GM18907 (cell line): ENCODE measurements around the gene FGG.

ENCODE experiments used
- ATAC-seq: cut with Tn5 transposase; IDR thresholded peaks from one replicate; pipeline ENCODE4 v1.9.1; 2021; ENCODE audit warnings: mild to moderate bottlenecking, moderate library complexity; ENCODE audit not compliant: unreplicated experiment

Gene FGG

DNA sequence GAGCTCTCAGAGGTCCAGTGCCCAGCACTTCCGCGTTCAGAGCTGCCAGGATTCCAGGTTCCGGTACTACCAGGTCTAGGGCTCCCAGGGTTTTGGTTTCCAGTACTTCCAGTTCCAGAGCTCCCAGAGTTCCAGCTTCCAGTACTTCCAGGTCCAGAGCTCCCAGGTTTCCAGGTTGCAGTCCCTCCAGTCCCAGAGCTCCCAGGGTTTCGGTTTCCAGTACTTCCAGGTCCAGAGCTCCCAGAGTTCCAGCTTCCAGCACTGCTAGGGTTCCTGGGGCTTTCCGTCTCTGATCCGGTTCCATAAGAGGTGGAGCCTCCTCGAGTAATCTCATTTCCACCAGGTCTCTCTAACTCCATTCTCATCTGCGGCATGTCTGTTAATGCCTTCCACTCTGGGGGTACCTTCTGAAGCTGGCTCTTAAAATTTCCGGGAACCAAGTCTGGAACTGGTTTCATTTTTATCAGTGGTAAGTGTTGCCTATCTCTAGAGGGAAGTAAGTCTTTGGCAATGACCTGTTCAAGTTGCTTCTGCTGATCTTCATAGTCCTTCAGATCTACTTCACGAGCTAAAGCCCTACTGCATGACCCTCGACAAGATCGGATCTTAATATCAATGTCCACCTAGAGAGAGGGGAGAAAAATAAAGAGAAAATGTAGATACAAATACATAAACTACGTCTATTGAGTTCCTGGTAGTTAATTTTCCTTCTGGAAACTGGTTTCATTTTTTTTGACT lies 26.0 kb downstream of the FGG start:
- no peak for ATAC-seq

DNA sequence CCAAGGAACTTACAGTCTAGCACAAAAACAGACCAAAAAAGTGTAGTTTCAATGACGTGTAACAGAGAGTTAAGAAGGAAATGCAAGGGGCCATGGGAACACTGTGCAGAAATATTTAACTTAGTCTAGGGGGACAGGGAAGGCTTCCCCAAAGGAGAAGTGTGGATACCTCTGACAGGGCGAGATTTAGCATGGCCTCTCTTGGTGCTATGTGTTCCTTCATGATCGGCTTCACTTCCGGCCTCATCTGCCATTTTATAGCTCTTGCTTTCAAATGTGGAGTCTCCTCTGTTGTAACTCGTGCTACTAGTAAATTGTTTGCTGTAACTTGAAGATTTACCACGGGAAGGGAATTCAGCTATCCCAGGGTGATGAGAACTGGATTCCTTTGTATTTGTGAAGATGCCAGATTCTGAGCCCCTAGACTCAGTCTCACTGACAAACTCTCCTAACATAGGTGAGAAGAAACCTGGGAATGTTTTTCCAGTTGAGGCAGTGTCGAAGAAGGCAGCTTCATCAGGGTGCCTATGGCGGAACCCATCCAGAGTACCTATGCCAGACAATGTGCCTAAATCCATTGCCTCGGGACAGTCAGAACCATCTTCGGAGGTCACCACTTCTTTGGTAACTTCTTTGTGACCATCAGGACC lies 27.0 kb downstream of the FGG start:
- no peak for ATAC-seq

DNA sequence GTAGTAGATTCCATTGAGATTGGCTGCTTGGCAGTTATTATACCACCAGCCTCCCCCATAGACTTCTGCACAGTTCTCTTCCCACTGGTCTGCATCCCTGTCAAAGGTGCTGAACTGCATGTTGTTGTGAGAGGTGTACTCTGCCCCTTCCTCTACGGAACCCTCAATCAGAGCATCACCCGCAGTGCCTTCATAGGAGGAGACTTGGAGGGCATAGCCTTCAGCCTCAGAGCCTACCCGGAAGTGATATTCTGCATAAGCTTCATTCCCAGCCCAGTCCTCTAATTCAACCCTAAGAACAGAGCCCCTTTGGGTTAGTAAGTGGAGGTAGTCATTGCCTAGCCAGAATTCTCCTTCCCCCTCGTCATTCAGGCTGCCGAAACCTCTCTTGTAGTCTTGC lies 28.2 kb downstream of the FGG start:
- no peak for ATAC-seq

DNA sequence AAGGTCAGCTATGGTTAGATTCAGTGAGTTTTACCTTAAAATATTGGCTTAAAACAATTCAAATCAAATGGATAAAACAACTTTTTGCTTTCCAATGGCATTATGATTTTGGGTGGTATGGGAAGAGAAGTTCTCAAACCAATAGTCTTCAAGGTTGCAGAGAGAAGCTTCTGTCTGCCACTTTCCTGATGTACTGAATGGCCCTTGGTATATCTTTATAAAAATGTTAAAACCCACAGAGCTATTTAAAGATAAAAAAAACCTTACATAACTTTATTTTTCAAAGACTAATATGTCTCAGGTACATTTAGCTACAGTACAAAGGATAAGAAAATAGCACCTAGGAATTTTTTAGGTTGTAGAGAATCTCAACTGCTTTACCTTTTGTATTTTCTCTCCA lies 28.8 kb downstream of the FGG start:
- no peak for ATAC-seq

DNA sequence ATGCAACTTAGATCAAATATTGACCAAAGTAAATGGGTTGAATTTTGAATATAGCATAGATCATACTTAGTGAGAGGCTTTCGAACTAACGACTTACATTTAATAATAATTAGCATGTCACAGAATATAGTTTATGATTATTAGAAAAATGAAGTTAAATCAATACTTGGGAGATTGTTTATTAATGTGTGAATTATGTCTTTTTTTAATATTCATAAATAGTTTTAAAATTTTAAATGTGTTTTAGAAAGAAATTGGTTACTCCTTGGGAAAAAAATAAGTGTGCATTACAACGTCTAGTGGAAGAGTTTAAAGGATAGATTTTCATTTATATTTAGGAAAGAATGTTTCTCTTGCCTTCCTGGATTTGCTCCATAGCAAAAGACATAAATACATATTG lies 29.2 kb downstream of the FGG start:
- no peak for ATAC-seq

DNA sequence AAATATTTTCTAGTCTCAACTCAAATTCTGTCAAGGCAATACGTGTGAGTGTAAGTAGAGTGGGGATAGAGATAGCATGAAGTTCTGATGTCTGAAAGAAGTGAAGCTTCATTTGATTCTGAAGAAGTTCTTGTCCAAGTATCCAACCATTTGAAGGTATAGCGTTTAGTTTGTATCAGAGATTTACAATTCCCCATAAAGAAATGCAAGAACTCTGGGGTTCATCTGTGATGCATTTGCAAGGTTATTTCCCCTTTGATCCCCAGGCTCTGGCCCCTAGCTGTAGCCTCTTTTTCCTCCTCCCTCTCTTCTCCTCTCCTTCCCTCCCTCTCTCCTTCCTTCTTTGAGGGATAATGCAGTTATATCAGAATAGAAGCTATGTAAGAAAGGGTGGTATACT lies 29.7 kb downstream of the FGG start:
- no peak for ATAC-seq

DNA sequence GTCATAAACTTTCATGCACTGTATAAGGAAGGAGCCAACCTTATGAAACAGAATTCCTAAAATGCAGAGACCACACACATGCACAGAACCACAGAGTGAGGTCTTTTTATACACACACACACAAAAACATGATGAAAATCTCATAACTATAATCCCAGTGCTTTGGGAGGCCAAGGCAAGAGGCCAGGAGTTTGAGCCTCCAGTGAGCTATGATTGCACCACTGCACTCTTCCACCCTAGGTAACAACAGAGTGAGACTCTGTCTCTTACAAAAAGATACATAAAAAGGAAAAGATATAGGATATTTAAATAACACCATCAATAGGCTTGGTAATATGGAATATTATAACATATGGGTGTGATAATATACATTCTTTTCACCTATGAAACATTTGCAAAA lies 32.5 kb downstream of the FGG start:
- ATAC-seq = no peak

DNA sequence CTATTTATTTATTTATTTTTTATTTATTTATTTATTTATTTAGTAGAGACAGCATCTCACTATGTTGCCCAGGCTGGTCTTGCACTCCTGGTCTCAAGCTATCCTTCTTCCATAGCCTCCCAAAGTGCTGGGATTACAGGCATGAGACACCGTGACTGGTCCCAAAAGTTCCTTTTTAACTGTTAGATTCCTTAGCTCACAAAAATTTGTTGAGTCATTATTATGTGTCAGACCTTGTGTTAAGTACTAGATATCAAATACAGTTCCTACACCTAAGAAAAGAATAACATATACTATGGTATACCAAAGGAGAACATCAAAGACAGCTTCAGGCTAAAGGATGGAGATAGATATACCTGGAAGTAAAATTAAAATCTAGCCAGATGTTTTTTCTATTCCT lies 33.5 kb downstream of the FGG start:
- ATAC-seq = no peak

DNA sequence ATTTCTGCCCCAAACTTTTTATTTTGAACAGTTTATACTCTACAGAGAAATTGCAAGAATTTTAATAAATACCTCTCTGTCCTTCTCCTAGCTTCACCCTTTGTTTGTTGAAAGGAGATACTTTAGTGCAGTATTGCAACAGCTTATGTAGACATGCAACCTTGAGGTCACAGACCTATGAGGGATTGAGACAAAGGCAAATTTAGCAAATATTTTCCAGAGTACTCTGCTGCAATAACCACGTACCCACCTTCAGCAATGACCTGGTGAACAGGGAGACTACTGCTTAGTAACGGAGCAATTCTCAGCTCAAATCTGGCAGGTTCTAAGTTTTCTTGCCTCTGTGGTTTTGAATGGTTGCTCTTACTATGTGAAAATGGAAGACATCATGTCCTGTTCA lies 35.1 kb downstream of the FGG start:
- no peak for ATAC-seq

DNA sequence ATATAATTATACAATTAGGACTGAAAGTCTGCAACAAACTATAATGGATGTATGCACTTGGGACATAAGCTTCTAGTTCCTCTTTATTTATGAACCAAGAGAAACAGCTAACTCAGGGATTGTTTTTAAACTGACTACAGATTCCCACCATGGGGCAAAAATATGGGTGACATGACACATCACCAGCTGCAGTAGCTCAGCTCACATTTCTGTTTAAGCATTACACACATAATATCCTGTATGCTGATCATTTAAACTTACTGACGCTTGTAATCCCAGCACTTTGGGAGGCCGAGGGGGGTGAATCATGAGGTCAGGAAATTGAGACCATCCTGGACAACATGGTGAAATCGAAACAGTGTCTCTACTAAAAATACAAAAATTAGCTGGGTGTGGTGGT lies 38.1 kb downstream of the FGG start:
- no peak for ATAC-seq

DNA sequence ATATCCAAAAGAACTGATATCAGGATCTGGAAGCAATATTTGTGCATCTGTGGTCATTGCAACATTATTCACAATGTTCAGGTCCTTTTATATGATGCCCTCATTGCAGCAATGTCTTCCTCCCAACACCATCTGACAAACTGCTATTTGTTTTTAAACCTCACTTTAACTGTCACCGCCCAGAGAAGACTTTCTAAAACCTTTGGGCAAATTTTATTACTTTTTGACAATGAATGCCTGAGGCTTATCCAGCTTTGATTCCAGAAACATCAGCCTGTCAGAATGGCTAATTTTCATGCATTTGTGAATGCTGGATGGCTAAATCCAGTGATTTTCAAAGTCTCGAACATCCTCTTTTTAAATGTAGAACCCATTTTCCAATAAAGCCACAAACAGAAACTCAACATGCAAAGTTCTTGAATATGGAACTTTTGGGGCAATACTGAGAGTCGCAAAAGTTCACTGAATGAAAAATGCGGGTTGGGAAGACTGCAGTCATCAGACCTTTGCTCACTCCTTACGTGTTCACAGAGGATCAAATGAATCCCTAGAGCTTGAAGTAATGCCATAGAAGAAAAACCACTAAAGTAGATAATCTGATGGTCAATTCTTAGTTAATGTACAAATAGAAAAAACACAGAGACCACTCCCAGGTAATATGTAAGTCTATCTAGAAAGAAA lies 39.1 kb downstream of the FGG start:
- no peak for ATAC-seq

DNA sequence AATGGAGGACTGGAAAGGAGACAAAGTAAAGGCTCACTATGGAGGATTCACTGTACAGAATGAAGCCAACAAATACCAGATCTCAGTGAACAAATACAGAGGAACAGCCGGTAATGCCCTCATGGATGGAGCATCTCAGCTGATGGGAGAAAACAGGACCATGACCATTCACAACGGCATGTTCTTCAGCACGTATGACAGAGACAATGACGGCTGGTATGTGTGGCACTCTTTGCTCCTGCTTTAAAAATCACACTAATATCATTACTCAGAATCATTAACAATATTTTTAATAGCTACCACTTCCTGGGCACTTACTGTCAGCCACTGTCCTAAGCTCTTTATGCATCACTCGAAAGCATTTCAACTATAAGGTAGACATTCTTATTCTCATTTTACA lies 42.9 kb downstream of the FGG start:
- no peak for ATAC-seq

DNA sequence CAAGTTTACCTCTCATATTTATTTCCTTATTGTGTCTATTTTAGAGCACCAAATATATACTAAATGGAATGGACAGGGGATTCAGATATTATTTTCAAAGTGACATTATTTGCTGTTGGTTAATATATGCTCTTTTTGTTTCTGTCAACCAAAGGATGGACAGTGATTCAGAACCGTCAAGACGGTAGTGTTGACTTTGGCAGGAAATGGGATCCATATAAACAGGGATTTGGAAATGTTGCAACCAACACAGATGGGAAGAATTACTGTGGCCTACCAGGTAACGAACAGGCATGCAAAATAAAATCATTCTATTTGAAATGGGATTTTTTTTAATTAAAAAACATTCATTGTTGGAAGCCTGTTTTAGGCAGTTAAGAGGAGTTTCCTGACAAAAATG lies 43.4 kb downstream of the FGG start:
- ATAC-seq = no peak

DNA sequence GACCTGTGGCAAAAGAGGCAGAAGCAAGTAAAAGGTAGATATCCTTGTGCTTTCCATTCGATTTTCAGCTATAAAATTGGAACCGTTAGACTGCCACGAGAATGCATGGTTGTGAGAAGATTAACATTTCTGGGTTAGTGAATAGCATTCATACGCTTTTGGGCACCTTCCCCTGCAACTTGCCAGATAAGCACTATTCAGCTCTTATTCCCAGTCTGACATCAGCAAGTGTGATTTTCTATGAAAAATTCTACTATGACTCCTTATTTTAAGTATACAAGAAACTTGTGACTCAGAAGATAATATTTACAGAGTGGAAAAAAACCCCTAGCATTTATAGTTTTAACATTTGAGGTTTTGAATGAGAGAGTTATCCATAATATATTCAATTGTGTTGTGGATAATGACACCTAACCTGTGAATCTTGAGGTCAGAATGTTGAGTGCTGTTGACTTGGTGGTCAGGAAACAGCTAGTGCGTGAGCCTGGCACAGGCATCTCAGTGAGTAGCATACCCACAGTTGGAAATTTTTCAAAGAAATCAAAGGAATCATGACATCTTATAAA lies 45.7 kb downstream of the FGG start:
- no peak for ATAC-seq

DNA sequence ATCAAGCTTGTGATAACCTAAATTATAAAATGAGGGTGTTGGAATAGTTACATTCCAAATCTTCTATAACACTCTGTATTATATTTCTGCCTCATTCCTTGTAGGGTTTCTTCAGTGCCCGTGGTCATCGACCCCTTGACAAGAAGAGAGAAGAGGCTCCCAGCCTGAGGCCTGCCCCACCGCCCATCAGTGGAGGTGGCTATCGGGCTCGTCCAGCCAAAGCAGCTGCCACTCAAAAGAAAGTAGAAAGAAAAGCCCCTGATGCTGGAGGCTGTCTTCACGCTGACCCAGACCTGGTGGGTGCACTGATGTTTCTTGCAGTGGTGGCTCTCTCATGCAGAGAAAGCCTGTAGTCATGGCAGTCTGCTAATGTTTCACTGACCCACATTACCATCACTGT lies 46.8 kb downstream of the FGG start:
- ATAC-seq = no peak

DNA sequence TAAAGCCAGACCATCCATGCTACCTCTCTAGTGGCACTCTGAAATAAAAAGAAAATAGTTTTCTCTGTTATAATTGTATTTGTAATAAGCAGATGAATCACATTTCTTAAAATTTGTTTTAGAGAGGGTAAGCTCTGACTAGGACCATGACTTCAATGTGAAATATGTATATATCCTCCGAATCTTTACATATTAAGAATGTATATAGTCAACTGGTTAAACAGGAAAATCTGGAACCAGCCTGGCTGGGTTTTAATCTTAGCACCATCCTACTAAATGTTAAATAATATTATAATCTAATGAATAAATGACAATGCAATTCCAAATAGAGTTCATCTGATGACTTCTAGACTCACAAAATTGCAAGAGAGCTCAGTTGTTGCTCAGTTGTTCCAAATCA lies 48.1 kb downstream of the FGG start:
- ATAC-seq = no peak

DNA sequence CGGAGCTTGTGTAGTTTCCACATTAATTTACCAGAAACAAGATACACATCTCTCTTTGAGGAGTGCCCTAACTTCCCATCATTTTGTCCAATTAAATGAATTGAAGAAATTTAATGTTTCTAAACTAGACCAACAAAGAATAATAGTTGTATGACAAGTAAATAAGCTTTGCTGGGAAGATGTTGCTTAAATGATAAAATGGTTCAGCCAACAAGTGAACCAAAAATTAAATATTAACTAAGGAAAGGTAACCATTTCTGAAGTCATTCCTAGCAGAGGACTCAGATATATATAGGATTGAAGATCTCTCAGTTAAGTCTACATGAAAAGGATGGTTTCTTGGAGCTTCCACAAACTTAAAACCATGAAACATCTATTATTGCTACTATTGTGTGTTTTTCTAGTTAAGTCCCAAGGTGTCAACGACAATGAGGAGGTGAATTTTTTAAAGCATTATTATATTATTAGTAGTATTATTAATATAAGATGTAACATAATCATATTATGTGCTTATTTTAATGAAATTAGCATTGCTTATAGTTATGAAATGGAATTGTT lies 49.7 kb downstream of the FGG start, which contains the start of gene FGB:
Gene FGB, plus strand, starts transcription at position 315 of the 558 bp plus-strand sequence. Its CDS starts 8 bp downstream, at position 323.
- no peak for ATAC-seq

DNA sequence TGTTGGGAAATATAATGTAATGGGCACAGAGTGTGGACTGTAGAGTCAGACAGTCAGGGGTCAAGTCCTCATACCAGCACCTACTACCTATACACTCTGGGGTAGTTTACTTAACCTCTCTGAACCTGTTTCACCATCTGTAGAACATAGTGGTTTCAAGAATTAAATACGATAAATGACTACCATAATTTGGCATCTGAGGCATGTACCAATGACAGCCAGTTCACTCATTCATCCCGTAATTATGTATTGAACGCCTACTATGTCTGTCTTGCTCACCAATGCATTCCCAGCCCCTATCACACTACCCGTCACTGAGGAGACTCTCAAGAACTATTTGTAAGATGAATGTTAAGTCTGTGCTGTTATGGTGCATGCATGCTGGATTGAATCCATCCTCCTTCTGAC lies 51.6 kb downstream of the FGG start:
- no peak for ATAC-seq

DNA sequence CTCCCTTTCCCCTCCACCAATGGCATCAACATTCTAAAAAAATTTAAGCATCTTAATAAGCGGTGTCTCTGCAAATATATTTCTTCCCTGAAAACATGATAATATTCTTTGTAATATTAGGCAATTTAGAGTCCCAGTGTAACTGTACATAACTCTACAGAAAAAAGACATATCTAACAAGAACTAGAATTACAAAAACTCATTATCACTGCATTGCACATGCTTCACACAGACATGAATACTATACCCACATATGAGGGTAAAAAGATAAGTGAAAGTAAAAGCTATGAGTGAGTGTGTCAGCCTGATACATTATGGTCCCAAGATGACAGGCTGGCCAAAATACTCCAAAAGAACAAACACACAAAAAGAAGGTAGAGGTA lies 52.0 kb downstream of the FGG start:
- no peak for ATAC-seq

DNA sequence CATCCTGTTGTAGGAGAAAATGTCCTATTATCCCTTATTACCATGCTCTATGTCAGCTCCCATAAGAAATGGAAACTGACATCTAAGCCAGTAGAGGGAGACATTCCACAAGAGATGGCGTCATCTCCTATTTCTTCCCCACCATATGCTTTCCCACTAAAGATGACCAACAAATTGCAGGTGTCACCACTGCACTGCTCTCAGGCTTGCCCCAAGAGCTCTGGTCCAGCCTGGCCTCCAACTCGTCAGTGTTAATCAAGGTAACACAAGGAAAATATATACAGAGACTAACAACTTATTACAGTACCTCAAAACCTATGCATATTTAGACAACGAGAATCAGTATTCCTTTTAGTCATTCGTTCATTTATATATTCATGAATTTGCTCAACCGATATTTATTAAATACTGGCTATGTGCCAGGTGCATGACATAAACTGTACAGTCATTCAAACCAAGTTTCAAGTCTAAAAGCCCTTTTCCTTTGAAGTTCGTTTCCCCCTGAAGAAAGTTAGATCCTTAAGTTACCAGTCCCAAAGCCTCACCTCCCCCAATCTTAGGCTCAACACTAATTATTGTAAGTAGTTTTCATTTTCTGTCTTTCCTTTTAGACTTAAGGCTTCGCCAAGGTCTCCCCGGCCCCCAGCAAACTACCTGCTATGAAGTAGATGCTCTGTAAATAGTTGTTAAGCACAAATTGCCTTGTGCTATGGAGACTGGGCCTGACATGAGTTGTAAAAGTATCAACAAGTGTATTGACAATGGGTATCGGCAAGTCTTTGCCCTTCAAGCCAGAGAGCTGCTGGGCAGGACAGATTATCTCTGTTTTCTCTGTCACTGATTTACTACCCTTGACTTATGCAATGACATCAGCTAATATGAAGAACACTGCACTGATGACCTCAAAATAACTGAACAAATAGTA lies 52.7 kb downstream of the FGG start:
- ATAC-seq = peak; percentile 87

DNA sequence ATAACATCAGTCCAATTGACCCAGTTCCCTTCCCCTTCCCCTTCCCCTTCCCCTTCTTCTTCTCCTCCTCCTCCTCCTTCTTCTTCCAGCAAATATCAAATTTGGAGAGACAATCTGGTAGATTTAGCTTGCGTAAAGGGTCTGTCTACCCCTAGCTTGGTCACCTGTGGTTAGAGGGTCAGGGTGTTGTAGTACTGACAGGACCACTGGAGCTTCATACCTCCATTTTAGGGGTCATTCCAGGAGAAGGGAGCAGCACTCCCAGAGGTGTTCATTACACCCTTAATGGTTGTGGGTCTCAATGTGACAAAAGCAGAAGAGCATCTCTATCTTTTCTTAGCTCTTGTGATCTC lies 53.3 kb downstream of the FGG start:
- ATAC-seq = peak; percentile 26
